HG02885 (cell line): Measurements from ENCODE around the gene SUSD2.
"Not testable (repeated sequence)": the region's sequence is repeated elsewhere in the genome, so short reads cannot be mapped to it uniquely, and the experiment has no call there.

Source experiments
- ATAC-seq: cut with Tn5 transposase; IDR thresholded peaks from one replicate; pipeline ENCODE4 v1.9.1; 2021; ENCODE audit warnings: mild to moderate bottlenecking; ENCODE audit not compliant: unreplicated experiment, poor library complexity

The SUSD2 gene

GRCh38 chr22:24181088-24181995 lies at the start of gene SUSD2:
Gene SUSD2 (plus strand): TSS chr22:24181487. CDS start chr22:24181520, 33 bp downstream.
- no peak for ATAC-seq

DNA sequence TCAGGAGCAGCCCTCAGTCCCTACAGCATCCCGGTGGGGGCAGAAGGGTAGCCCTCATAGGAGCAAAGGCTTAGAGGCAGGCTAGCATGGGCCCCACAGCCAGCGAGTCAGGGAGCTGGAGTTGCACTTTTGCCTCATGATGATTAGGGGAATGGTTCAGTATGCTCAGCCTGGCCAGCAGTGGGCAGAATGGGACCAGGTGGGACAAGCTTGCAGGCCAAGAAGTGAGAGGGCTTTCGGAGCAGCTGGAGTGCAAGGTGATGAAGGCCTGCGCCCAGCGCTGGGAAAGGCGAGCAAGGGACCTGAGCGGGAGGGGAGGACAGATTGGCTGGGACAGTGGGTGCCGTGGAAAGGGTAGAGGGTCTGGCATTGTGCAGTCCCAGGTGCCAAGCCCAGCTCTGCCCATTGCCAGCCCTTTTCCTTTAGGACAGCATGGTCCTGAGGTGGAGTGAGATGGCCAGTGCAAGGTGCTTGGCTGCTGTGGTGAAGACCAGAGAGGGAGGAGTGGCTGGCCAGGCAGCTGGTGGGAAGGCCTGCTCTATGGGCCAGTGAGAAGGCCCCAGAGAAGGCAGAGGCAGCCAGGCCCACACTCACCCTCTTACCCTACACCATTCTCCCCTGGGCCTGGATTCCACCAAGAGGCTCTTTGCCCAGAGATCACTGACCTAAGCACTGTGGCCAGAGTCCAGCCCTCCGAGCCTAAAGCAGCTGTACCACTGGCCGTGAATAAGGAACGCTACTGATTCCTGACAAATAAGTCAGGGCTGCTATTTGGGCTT lies 47.9 kb upstream of the SUSD2 start:
- ATAC-seq, result no peak

DNA sequence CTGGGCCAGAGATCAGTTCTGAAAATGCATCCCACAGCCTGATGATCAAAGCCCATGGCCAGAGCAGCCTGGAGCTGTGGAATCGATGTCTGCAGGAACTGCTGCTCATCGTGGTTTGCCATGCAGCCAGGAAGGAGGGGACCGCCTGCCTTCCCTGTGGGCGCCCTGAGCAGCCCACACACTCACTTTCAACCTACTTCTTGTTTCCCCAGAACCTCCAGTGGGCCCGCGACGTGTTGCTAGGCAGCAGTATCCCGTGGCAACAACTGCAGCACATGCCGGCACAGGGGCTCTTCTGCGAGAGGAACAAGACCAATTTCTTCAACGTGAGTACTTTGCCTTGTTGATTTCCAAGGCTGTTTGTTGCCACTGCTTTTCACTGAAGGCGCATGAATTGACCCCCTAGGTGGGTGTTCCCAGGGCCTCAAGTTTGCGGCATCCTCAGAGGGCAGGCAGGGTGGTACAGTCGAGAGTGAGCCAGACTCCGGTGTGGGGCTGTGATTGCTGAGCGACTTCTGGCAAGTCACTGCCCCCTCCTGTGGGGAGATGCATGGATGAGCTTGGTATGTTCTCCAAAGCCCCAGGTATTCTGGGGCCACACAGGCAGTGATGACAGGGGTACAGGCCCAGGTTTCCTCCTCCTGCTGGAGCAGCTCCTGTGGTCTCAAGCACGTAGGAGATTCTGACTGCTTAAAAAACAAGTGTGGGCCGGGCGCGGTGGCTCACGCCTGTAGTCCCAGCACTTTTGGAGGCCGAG lies 47.0 kb upstream of the SUSD2 start:
- no peak for ATAC-seq

DNA sequence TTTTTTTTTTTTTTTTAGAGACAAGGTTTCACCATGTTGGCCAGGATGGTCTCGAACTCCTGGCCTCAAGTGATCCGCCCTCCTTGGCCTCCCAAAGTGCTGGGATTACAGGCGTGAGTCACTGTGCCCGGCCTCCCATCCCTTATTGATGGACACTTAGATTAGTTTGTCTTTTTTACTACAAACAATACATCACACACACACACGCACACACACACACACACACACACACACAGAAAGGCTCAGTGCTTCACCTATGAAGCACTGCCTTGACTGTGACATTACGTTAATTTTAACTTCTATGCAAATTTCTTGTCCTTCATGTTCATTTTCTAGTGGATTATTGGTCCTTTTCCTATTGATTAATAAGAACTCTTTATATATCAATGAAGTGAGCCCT lies 44.8 kb upstream of the SUSD2 start:
- not testable (repeated sequence) for ATAC-seq

GRCh38 chr22:24137595-24137994 lies 43.7 kb upstream of the SUSD2 start:
- no peak for ATAC-seq

- ATAC-seq, result no peak
Measured at GRCh38 chr22:24138649-24139420, 42.5 kb upstream of the SUSD2 start.

GRCh38 chr22:24140357-24140756 lies 40.9 kb upstream of the SUSD2 start:
- ATAC-seq, result no peak

- no peak for ATAC-seq
Measured at GRCh38 chr22:24141586-24141985, 39.7 kb upstream of the SUSD2 start.

- ATAC-seq, result no peak
Measured at GRCh38 chr22:24142241-24142640, 39.0 kb upstream of the SUSD2 start.

DNA sequence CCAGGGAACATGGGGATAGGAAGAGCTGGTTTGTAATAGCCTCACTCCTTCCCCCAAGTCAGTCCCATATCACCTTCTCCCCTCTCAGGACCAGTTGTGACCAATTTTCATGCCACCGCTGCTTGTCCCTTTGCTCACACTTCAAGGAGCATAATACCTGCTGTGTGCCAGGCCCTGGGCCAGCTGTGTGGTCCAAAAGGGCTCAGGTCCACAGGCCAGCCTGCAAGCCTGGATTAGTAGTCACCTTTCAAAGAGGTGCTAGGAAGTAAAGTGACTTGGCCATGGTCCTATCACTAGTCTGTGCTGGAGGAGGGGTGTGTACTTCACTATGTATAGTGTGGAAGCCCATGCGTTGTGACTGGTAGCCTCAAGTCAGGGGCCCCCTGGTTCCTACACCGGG lies 38.5 kb upstream of the SUSD2 start:
- ATAC-seq, result no peak

GRCh38 chr22:24144056-24144777 lies 37.1 kb upstream of the SUSD2 start:
- ATAC-seq, result no peak

GRCh38 chr22:24144778-24145085 lies 36.6 kb upstream of the SUSD2 start:
- ATAC-seq, result no peak

DNA sequence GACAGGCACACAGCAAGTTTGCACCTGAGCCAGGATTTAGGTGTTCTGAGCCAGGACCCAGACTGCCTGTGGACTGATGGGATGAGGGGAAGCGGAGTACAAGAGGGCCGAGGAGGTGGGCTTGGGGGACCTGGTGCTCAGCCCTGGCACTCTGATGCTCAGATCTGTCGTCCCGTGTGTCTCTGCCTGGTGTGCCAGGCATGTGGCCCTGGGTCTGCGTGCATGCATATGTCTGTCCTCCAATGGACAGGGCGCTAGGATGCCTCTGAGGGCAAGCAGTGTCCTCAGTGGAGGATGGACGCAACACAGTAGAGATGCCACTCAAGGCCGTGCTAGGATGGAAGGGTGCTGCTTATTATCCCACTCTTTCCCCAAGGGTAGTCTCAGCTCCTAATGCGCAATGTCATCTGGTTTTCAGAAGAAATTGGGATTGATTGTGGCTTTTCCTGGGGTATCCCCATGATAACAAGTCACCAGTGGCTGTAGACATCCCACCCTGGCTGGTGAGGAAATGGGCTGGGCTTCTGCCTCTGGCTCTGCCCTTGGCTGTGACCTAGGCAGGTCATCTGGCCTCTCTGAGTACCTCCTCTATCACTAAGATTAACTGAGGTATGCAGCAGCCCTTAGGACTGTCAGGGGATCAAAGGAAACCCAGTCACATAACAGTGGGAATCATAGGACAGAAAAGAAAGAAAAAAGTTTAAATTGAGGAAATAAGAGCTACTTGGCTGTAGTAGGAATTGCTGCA lies 35.7 kb upstream of the SUSD2 start:
- no peak for ATAC-seq

GRCh38 chr22:24146194-24146616 lies 35.1 kb upstream of the SUSD2 start:
- ATAC-seq, result peak; percentile 46

DNA sequence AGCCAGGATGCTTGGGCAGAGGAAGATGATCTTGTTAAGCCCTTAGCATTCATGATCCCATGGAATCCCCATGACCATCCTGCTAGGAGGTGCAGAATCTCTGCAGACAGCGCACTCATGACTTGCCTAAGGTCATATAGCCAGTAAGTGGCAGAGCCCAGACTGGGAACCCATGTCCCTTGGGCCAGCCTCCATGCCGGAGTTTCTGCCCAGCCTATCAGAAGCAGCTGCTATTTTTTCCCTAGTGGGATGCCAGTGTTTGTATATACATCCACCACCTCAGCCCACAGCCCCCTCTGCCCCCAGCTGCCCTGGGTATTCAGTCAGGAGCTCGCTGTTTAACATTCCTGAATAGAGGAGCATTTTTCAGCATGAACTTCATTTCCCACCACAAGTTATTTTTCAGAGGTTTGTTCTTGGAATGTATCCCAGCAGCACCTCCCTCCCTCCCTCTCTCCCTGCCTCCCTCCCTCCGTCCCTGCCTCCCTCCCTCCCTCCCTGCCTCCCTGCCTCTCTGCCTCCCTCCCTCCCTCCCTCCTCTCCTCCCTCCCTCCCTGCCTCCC lies 34.4 kb upstream of the SUSD2 start:
- no peak for ATAC-seq

DNA sequence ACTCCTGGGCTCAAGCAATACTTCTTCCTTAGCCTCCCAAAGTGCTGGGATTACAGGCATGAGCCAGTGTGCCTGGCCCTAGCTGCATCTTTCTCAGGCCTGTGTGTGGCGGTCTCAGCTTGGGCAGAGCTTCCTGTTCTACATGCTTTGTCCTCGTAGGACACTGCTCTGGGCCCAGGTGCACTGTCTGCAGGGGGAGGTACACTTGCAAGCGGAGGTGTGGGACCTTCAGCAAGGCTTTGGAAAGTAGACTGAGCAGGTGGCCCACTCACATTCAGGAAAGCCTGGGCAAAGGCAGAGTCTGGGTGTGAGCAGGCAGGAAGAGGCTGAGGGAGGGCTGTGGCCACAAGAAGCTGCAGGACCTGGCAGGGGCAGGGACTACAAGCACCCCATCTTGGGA lies 33.6 kb upstream of the SUSD2 start:
- no peak for ATAC-seq

DNA sequence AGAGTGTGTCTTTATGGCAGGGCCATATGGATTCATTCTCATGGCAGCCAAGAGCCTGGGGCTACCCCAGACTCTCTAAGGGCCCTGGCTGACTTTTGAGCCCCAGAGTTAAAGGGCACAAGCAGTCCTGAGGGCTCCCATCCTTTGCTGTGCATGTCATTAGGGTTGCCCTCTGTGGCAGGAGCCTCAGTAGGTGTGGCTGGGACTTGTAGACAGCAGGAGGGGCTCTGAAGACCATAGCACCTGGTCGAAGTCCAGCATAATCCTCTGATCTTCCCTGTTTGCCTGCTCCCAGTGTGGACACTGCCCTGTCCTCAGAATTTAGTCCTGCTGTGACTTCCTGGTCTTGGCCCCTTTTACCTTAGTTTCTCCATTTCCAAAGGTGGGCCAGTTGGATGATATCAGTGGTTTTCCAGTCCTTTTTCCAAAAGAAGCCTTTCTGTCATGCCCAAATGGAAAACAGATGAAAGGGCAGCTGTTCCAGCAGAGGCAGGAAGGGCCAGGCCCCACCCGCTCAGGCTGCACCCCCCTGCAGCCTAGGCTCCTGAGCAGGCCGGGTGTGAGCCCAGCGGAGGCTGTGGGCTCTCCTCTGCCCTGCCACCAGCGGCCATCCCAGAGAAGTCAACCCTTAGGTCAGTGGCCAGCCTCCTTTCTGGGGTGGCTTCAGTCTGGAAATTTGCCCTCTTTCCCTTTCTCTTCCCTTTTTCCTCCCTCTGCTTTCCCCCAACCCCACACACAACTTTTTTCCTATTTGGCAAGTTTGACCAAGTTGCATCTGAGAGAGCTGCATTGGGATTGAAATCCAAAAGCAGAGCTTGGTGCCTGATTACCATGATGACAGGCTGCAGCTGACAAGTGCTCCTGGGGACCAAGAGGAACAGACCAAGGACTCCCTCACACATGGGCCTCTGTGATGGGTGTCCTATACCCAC lies 32.8 kb upstream of the SUSD2 start:
- ATAC-seq, result no peak
